ENCODE results near the gene COIL.

The COIL gene

GRCh38 chr17:56899403-56899802 is 61.4 kb downstream of the COIL start:
- DNase-seq = no peak

- DNase-seq = no peak
Measured at GRCh38 chr17:56898874-56899273, 62.0 kb downstream of the COIL start.

DNA sequence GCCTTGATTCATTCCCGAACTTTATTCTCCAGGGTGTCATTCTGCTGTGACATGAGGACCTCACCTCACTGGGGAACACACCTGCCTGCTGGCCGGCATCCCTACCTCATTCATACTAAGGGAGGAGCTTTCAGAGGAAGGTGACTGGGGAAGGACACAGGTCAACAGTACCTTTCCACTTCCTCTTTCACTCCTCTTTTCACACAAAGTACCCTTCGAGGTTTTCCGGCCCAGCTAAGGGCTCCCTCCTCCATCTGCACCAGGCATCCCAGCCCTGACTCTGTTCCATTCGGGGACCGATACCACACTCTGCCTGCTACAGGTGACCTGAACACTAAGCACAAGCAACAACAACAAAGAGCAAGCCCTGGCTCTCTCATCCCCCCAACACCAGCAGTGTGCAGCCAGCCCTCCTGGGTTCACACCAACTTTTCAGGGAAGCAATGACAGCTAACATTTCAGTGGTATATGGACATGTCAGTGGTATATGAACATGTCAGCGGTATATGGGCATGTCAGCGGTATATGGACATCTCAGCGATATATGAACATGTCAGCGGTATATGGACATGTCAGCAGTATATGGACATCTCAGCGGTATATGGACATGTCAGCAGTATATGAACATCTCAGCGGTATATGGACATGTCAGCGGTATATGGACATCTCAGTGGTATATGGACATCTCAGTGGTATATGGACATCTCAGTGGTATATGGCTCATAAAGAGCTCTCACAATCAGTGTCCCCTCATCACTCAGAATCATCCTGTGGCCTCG is 63.0 kb downstream of the COIL start:
- DNase-seq = no peak

DNA sequence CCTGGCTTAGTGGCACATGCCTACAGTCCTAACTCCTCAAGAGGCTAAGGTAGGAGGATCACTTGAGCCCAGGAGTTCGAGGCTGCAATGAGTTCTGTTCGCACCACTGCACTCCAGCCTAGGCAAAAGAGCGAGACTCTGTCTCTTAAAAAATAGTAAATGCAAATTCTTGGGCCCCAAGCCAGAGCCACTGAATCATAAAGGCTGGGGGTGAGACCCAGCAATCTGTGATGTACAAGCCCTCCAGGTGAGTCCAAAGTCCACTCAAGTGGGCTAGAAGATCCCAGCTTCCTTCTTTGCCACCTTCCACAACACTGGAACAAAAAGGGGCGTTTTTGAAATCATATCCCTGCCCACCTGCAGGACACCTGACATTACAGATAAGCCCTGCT is 63.9 kb downstream of the COIL start:
- no peak for DNase-seq

GRCh38 chr17:56896217-56896967 is 64.5 kb downstream of the COIL start:
- DNase-seq = no peak

- DNase-seq = no peak
Measured at GRCh38 chr17:56894859-56895455, 65.9 kb downstream of the COIL start.

- no peak for DNase-seq
Measured at GRCh38 chr17:56893503-56893902, 67.3 kb downstream of the COIL start.

GRCh38 chr17:56892333-56892732 is 68.5 kb downstream of the COIL start:
- DNase-seq = no peak

DNA sequence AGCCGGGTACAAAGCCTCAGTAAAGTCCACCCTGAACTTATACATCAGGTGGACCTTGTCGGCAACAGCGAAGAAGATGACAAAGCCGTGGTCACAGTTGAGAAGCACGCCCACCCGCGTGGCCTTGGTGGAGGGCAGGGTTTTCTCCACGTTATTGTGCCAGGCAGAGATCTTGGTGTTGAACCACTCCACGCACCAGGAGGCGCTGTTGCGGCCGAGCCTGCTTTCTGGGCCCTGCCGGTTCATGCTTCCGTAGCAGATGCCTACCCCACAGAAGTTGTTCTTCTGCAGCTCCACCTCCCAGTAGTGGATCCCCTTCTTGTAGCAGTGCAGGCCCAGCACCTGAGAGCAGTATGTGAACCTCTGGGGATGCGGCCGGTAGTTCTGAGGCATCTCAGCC is 69.1 kb downstream of the COIL start:
- DNase-seq = no peak

GRCh38 chr17:56890906-56891674 is 69.8 kb downstream of the COIL start:
- DNase-seq = no peak

DNA sequence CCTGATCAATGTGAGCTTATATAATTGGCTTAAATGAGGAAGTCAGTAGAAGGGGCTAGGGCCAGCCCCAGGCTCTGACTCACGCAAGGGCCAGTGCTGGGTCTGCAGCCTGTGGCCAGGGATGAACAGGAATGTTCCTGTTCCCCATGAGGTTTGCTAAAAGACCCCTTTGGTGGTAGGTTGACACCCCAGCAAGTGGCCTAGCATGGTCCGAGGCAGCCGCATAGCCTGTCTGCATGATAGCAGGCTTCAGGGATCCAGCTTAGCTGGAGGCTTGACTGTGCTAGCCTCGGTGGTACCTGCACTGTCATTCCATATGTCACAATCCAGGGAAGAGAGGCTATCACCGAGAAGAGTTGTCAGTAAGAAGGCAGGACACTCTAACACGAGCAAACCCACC is 70.5 kb downstream of the COIL start:
- no peak for DNase-seq

Measured in NCI-H1105 (cell line).